NT2/D1 (cell line): ENCODE measurements around the gene DNAJC10.

Experiments
- DNase-seq: peaks from one replicate; pipeline ENCODE4 v3.0.0-alpha.2; 2011; ENCODE audit warnings: low read depth, low spot score
- H3K27me3 ChIP-seq: 2 replicates; pipeline ENCODE4 v1.6.0; 2011; ENCODE audit warnings: mild to moderate bottlenecking; ENCODE audit not compliant: insufficient read length, insufficient read depth
- H3K36me3 ChIP-seq: 2 replicates; pipeline ENCODE4 v1.6.1; 2011; ENCODE audit warnings: mild to moderate bottlenecking, low read length, mixed read lengths; ENCODE audit not compliant: insufficient read depth, insufficient read length
- H3K4me1 ChIP-seq: 2 replicates; pipeline ENCODE4 v1.5.1; 2011; ENCODE audit not compliant: insufficient read depth, insufficient read length
- H3K4me3 ChIP-seq: 2 replicates; pipeline ENCODE4 v1.5.1; 2011; ENCODE audit warnings: low read depth; ENCODE audit not compliant: insufficient read length
- H3K9ac ChIP-seq: 2 replicates; pipeline ENCODE4 v1.6.0; 2011; ENCODE audit warnings: low read depth; ENCODE audit not compliant: insufficient read length
- H3K9me3 ChIP-seq: 2 replicates; pipeline ENCODE4 v1.5.1; 2011; ENCODE audit warnings: mild to moderate bottlenecking, low read length; ENCODE audit not compliant: insufficient read depth
- SUZ12 ChIP-seq: IDR thresholded peaks from 2 replicates; pipeline ENCODE4 v1.6.1; 2011; ENCODE audit not compliant: insufficient read length, insufficient read depth; ENCODE audit errors: extremely low read depth
- YY1 ChIP-seq: IDR thresholded peaks from 2 replicates; pipeline ENCODE4 v1.6.1; 2011; ENCODE audit not compliant: insufficient read length, insufficient read depth
- ZNF274 ChIP-seq: IDR thresholded peaks from 2 replicates; pipeline ENCODE4 v1.6.1; 2011; ENCODE audit warnings: mild to moderate bottlenecking, low read depth, low read length

Gene DNAJC10

DNA sequence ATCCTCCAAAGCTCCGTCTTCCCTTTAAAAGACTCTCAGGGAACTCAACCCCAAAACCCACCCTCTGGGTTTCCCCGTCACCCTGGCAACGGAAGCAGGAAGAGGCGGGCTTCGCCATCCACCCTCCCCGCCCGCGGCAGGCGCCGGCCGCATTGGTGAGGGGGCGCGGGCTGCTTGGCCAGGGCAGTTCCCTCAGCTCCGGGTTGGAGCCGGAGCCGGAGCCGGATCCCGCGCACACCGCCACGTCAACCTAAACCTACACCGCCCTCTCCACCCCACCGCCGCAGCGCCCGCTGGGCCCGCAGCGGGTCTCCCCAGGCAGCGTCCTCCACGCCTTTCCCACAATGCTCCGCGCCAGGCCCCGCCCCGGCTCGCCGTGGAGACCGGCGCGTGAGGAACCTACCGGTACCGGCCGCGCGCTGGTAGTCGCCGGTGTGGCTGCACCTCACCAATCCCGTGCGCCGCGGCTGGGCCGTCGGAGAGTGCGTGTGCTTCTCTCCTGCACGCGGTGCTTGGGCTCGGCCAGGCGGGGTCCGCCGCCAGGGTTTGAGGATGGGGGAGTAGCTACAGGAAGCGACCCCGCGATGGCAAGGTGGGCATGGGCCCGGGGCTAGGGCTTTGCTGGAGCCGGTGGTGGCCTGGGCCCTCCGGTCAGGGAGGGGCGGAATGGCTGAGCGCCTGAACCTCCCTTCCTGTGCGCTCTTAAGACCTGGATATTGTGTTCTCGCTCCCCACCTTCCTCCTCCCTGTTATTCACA lies at the start of gene DNAJC10:
TSS of gene DNAJC10 (plus strand) at position 366 of the 758 bp plus-strand sequence. CDS start 1,830 bp downstream, outside the sequence.
- Histone ChIP-seq H3K4me3 (peak within 1 kb of the TSS; percentile 98), H3K36me3 (peaks cover 39% of the 10 kb centered on the region), H3K9me3 (no peaks in the 10 kb centered on the region), H3K9ac (peak within 1 kb of the TSS; percentile 95), H3K4me1 (no peaks in the 10 kb centered on the region), H3K27me3 (no peaks in the 10 kb centered on the region)
- peak; percentile 84 for DNase-seq
- no peak for TF ChIP-seq ZNF274

- TF ChIP-seq YY1 (no peak), SUZ12 (no peak), ZNF274 (no peak)
- Histone ChIP-seq H3K4me3 (no peak overlapping the region), H3K9ac (no peak overlapping the region), H3K27me3 (no peaks in the 10 kb centered on the region), H3K9me3 (no peaks in the 10 kb centered on the region), H3K36me3 (no peaks in the 10 kb centered on the region), H3K4me1 (no peaks in the 10 kb centered on the region)
- DNase-seq = no peak
These were observed 49.3 kb upstream of the DNAJC10 start for GRCh38 chr2:182666674-182667314.

- no peaks in the 10 kb centered on the region for H3K9me3 ChIP-seq
- DNase-seq = no peak
- H3K4me3 ChIP-seq = no peak overlapping the region
These were observed 48.8 kb upstream of the DNAJC10 start for GRCh38 chr2:182667315-182667695.

DNA sequence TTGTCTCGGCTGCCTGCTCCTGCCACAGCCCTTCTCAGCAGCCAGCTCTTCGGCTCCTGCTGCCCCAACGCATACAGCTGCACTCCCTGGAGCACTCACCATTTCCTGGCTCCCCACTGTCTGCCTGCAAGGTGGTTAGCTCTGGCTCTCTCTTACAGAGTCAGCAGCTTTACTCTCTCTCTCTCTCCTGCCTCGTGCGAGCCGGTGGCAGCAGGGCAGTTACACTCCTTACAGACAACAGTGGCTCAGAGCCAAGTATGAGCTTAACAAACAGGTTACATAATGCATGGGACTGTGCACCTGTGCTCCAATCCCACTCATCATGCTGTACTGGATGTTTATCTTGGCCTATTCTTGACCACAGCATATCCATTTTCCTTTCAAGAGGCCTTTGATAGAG lies 47.4 kb upstream of the DNAJC10 start:
- H3K9ac ChIP-seq = no peak overlapping the region
- H3K36me3 ChIP-seq = no peaks in the 10 kb centered on the region
- DNase-seq = no peak
- no peaks in the 10 kb centered on the region for H3K9me3 ChIP-seq
- no peak overlapping the region for H3K4me3 ChIP-seq
- H3K4me1 ChIP-seq = no peaks in the 10 kb centered on the region
- TF ChIP-seq YY1 (no peak), SUZ12 (no peak), ZNF274 (no peak)
- H3K27me3 ChIP-seq = no peaks in the 10 kb centered on the region

More at GRCh38 chr2:182667315-182667695, 48.8 kb upstream of the DNAJC10 start:
- Histone ChIP-seq H3K4me1 (no peaks in the 10 kb centered on the region), H3K36me3 (no peaks in the 10 kb centered on the region), H3K9ac (no peak overlapping the region), H3K27me3 (no peaks in the 10 kb centered on the region)
- TF ChIP-seq ZNF274 (no peak), YY1 (no peak), SUZ12 (no peak)

DNA sequence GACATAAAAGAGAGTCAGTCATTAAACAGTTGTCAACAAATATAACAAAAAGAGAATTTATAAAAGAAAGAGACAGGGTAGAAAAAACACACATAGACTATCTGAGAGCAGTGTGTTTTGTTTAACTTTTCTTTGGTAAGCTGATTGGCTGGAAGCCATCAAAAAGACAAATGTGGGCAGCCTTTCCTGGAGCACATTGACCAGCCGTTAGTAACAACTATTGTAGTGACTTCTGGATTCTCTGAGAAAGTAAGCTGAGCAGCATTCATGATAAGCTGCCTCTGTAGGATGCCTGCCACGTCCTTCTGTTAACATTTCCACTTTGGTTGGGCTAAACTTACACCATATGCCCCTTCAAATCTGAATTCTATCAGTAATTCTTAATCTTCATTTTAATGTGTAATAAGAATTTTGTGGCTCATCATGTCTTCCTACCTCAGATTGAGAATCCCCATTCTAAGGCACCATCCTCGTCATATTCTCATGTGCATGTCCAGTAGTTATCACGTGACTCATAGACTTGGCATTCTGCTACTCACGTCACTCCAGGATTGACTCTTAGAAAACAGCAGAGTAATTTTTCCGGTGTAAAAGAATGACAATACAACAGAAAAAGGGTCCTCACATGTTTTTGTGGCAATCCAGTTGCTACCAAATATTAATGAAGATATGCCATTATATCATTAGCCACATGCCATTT lies 43.4 kb upstream of the DNAJC10 start:
- TF ChIP-seq YY1 (no peak), ZNF274 (no peak), SUZ12 (no peak)

GRCh38 chr2:182680837-182681236 lies 35.2 kb upstream of the DNAJC10 start:
- H3K9ac ChIP-seq = no peak overlapping the region
- H3K4me3 ChIP-seq = no peak overlapping the region
- no peak for DNase-seq
- H3K9me3 ChIP-seq = no peaks in the 10 kb centered on the region; the same call in 1 of the 2 replicates
- no peaks in the 10 kb centered on the region for H3K4me1 ChIP-seq
- no peak for TF ChIP-seq YY1
- no peaks in the 10 kb centered on the region for H3K36me3 ChIP-seq
- H3K27me3 ChIP-seq = no peaks in the 10 kb centered on the region

More for the DNA sequence above, 43.4 kb upstream of the DNAJC10 start:
- H3K27me3 ChIP-seq = no peaks in the 10 kb centered on the region
- no peak overlapping the region for H3K4me3 ChIP-seq
- H3K36me3 ChIP-seq = no peaks in the 10 kb centered on the region
- H3K4me1 ChIP-seq = no peaks in the 10 kb centered on the region
- DNase-seq = no peak
- no peak overlapping the region for H3K9ac ChIP-seq
- no peaks in the 10 kb centered on the region for H3K9me3 ChIP-seq

- no peak for TF ChIP-seq ZNF274
- TF ChIP-seq YY1 = no peak
- TF ChIP-seq SUZ12 = no peak
- Histone ChIP-seq H3K36me3 (no peaks in the 10 kb centered on the region), H3K9me3 (peaks cover 11% of the 10 kb centered on the region), H3K4me3 (no peak overlapping the region), H3K4me1 (no peaks in the 10 kb centered on the region), H3K27me3 (no peaks in the 10 kb centered on the region), H3K9ac (no peak overlapping the region)
- DNase-seq = no peak
These were observed 33.8 kb upstream of the DNAJC10 start for GRCh38 chr2:182682210-182682609.
